ENCODE results near the gene TAF11L12.
A peak's percentile ranks its signal among the peaks of the same experiment; 100 is the strongest.
"Not testable (repeated sequence)": the region's sequence is repeated elsewhere in the genome, so short reads cannot be mapped to it uniquely, and the experiment has no call there.

TAF11L12 gene

GRCh38 chr5:17614872-17615605 is 4.8 kb downstream of the TAF11L12 start:
- H3K27ac ChIP-seq (ENCODE audit: low read length) = no peak overlapping the region
- TF ChIP-seq EZH2phosphoT487 (IDR thresholded peaks at IDR 0.05; ENCODE audit: low read depth) (no peak), CTCF (IDR thresholded peaks at IDR 0.05; ENCODE audit: low read depth, low read length) (no peak)
- H2AFZ ChIP-seq (ENCODE audit: low read depth, low read length) = no peak overlapping the region
- H3K36me3 ChIP-seq (replicated peaks; ENCODE audit: low read depth, low read length) = no peaks in the 10 kb centered on the region
- H3K9ac ChIP-seq (ENCODE audit: low read length) = no peak overlapping the region
- no peak overlapping the region for H3K4me3 ChIP-seq (ENCODE audit: low read length)
- no peaks in the 10 kb centered on the region for H3K79me2 ChIP-seq (ENCODE audit: low read length)
- H3K27me3 ChIP-seq (ENCODE audit: low read depth, low read length) = no peaks in the 10 kb centered on the region
- no peaks in the 10 kb centered on the region for H3K4me1 ChIP-seq (ENCODE audit: low read length)
- no peak overlapping the region for H3K4me2 ChIP-seq (ENCODE audit: low read length)
- no peaks in the 10 kb centered on the region for H3K9me3 ChIP-seq (ENCODE audit: insufficient read depth, low read length)
- H4K20me1 ChIP-seq (ENCODE audit: insufficient read depth, low read length) = no peaks in the 10 kb centered on the region

- no peak overlapping the region for H3K4me2 ChIP-seq (ENCODE audit: low read length)
- no peak overlapping the region for H2AFZ ChIP-seq (ENCODE audit: low read depth, low read length)
- H3K36me3 ChIP-seq (replicated peaks; ENCODE audit: low read depth, low read length) = no peaks in the 10 kb centered on the region
- H3K4me1 ChIP-seq (ENCODE audit: low read length) = no peaks in the 10 kb centered on the region
- no peak overlapping the region for H3K4me3 ChIP-seq (ENCODE audit: low read length)
- no peaks in the 10 kb centered on the region for H4K20me1 ChIP-seq (ENCODE audit: insufficient read depth, low read length)
- H3K79me2 ChIP-seq (ENCODE audit: low read length) = no peaks in the 10 kb centered on the region
- no peak overlapping the region for H3K27ac ChIP-seq (ENCODE audit: low read length)
- H3K9me3 ChIP-seq (ENCODE audit: insufficient read depth, low read length) = no peaks in the 10 kb centered on the region
- H3K27me3 ChIP-seq (ENCODE audit: low read depth, low read length) = no peaks in the 10 kb centered on the region
- TF ChIP-seq EZH2phosphoT487 (IDR thresholded peaks at IDR 0.05; ENCODE audit: low read depth) (no peak), CTCF (IDR thresholded peaks at IDR 0.05; ENCODE audit: low read depth, low read length) (no peak)
- H3K9ac ChIP-seq (ENCODE audit: low read length) = no peak overlapping the region
Observed at GRCh38 chr5:17619354-17619753, 9.2 kb downstream of the TAF11L12 start.

GRCh38 chr5:17620627-17621026 is 10.4 kb downstream of the TAF11L12 start:
- no peak overlapping the region for H3K4me3 ChIP-seq (ENCODE audit: low read length)
- no peaks in the 10 kb centered on the region for H4K20me1 ChIP-seq (ENCODE audit: insufficient read depth, low read length)
- H3K27ac ChIP-seq (ENCODE audit: low read length) = no peak overlapping the region
- H3K27me3 ChIP-seq (ENCODE audit: low read depth, low read length) = no peaks in the 10 kb centered on the region
- TF ChIP-seq CTCF (IDR thresholded peaks at IDR 0.05; ENCODE audit: low read depth, low read length) (peak; percentile 9; the same call in 1 of the 2 replicates), EZH2phosphoT487 (IDR thresholded peaks at IDR 0.05; ENCODE audit: low read depth) (no peak)
- H2AFZ ChIP-seq (ENCODE audit: low read depth, low read length) = no peak overlapping the region
- H3K79me2 ChIP-seq (ENCODE audit: low read length) = no peaks in the 10 kb centered on the region
- no peak overlapping the region for H3K4me2 ChIP-seq (ENCODE audit: low read length)
- no peak overlapping the region for H3K9ac ChIP-seq (ENCODE audit: low read length)
- no peaks in the 10 kb centered on the region for H3K36me3 ChIP-seq (replicated peaks; ENCODE audit: low read depth, low read length)
- H3K4me1 ChIP-seq (ENCODE audit: low read length) = no peaks in the 10 kb centered on the region
- H3K9me3 ChIP-seq (ENCODE audit: insufficient read depth, low read length) = no peaks in the 10 kb centered on the region

- H2AFZ ChIP-seq (ENCODE audit: low read depth, low read length) = no peak overlapping the region
- H3K27ac ChIP-seq (ENCODE audit: low read length) = no peak overlapping the region
- no peak for TF ChIP-seq CTCF (IDR thresholded peaks at IDR 0.05; ENCODE audit: low read depth, low read length)
- TF ChIP-seq EZH2phosphoT487 (IDR thresholded peaks at IDR 0.05; ENCODE audit: low read depth) = no peak
- no peaks in the 10 kb centered on the region for H3K4me1 ChIP-seq (ENCODE audit: low read length)
- H3K27me3 ChIP-seq (ENCODE audit: low read depth, low read length) = no peaks in the 10 kb centered on the region
- no peak overlapping the region for H3K9ac ChIP-seq (ENCODE audit: low read length)
- no peaks in the 10 kb centered on the region for H3K9me3 ChIP-seq (ENCODE audit: insufficient read depth, low read length)
- no peak overlapping the region for H3K4me2 ChIP-seq (ENCODE audit: low read length)
- no peaks in the 10 kb centered on the region for H3K36me3 ChIP-seq (replicated peaks; ENCODE audit: low read depth, low read length)
- H3K79me2 ChIP-seq (ENCODE audit: low read length) = no peaks in the 10 kb centered on the region
- no peaks in the 10 kb centered on the region for H4K20me1 ChIP-seq (ENCODE audit: insufficient read depth, low read length)
- H3K4me3 ChIP-seq (ENCODE audit: low read length) = no peak overlapping the region
Observed at GRCh38 chr5:17625686-17626085, 15.5 kb downstream of the TAF11L12 start.

- H3K27ac ChIP-seq (ENCODE audit: low read length); H3K4me2 ChIP-seq (ENCODE audit: low read length); H3K9me3 ChIP-seq (ENCODE audit: insufficient read depth, low read length); H3K27me3 ChIP-seq (ENCODE audit: low read depth, low read length); H2AFZ ChIP-seq (ENCODE audit: low read depth, low read length); H3K79me2 ChIP-seq (ENCODE audit: low read length); H3K4me1 ChIP-seq (ENCODE audit: low read length); H4K20me1 ChIP-seq (ENCODE audit: insufficient read depth, low read length); H3K36me3 ChIP-seq (replicated peaks; ENCODE audit: low read depth, low read length); H3K9ac ChIP-seq (ENCODE audit: low read length); H3K4me3 ChIP-seq (ENCODE audit: low read length): not testable (repeated sequence)
Observed at GRCh38 chr5:17631788-17632187, 21.6 kb downstream of the TAF11L12 start, which contains the start of gene TAF11L13. TSS of gene TAF11L13 (plus strand) at chr5:17632088.

Measured in OCI-LY3 (cell line).